Measurements from ENCODE around the gene PLCB4.
"Not testable (repeated sequence)": the region's sequence is repeated elsewhere in the genome, so short reads cannot be mapped to it uniquely, and the experiment has no call there.

Gene PLCB4

DNA sequence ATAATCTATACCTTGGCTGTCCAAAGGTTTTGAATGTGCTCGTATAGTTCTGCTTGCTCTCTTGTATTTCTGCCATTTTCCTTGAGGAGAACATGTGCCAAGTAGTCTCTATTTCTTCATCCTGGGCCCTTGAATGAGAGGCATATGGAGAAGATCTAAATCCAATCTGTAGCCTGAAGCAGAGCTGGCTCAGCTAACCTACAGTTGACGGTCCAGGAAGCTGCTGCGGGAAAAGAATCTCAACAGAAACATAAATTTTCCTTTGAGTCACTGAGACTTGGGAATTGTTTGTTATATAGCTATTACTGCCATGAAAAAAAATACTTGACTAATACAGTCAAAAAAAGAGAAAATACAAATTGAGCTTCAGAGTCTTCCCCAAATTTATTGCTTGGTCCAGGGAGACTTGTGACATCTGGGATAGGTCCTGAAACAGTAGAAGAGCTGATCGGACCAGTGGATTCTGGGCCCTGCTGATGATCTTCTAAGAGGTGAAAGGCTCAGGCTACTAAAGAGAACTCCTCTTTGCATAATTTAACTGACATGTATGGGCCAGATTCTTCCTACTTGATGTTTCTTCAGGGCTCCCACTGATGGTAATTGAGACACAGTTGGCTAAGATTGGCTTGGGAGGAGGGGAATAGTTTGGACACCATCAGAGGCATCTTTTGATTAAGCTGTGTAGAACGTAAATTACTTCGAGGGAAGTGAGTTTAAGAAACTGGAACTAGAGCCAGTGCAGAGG lies 29.9 kb upstream of the PLCB4 start:
- no peak for DNase-seq (ENCODE audit: low read depth)
- TF ChIP-seq, protein P1, sequence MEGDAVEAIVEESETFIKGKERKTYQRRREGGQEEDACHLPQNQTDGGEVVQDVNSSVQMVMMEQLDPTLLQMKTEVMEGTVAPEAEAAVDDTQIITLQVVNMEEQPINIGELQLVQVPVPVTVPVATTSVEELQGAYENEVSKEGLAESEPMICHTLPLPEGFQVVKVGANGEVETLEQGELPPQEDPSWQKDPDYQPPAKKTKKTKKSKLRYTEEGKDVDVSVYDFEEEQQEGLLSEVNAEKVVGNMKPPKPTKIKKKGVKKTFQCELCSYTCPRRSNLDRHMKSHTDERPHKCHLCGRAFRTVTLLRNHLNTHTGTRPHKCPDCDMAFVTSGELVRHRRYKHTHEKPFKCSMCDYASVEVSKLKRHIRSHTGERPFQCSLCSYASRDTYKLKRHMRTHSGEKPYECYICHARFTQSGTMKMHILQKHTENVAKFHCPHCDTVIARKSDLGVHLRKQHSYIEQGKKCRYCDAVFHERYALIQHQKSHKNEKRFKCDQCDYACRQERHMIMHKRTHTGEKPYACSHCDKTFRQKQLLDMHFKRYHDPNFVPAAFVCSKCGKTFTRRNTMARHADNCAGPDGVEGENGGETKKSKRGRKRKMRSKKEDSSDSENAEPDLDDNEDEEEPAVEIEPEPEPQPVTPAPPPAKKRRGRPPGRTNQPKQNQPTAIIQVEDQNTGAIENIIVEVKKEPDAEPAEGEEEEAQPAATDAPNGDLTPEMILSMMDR (IDR thresholded peaks at IDR 0.05; ENCODE audit: low read length, missing control alignments) = no peak
- no peak overlapping the region for H3K4me3 ChIP-seq (replicated peaks; ENCODE audit: low read depth, low read length)

DNA sequence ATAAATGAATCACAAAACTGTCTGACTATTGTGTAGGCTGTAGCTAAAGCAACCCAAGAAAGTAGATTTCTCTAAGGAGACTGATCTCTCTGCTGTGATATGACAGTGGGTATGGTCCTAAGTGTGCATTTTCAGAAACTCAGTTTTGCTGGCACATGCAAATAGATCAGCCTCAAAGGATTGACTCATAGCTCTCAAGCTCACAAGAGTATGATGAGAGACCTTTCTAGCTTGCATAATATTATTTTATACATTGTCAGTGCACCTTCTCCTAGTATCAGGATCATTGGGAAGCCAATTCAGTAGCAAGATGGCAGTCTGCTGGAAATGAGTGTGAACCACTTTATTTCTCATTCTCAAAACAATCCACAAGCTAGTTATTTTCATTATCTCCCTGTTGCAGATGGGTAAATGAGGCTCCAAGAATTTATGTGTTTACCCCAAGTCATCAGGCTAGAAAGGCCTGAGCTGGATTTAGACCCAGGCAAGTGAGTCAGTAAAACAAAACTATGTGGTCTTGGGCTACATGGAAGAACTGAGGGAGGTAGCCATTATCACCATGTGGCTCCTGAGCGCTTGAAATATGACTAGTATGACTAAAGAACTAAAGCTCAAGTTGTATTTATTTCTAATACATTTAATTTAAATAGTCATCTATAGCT lies 27.9 kb upstream of the PLCB4 start:
- no peak for DNase-seq (ENCODE audit: low read depth)
- TF ChIP-seq, protein P1 (IDR thresholded peaks at IDR 0.05; ENCODE audit: low read length, missing control alignments) = no peak
- no peak overlapping the region for H3K4me3 ChIP-seq (replicated peaks; ENCODE audit: low read depth, low read length)

DNA sequence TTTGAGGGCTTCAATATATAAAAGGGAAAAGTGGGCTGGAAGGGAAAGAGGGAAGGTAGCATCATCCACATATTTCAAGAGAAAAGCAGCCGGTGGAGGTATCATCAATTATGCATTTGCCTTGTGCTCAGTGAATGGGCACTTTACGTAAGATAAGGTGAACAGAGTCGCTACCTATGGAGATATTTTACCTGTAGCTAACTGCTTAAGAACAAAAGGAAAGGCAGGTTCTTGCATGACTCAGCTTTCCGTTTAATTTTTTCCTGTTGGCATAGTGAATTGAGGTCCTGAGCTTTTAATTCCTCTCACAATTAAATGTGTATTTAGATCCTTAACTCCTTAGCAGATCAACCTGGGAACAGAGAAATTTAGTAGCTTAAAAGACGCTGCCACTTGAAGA lies 25.5 kb upstream of the PLCB4 start:
- H3K4me3 ChIP-seq (replicated peaks; ENCODE audit: low read depth, low read length) = no peak overlapping the region
- TF ChIP-seq, protein P1 (IDR thresholded peaks at IDR 0.05; ENCODE audit: low read length, missing control alignments) = no peak
- no peak for DNase-seq (ENCODE audit: low read depth)

DNA sequence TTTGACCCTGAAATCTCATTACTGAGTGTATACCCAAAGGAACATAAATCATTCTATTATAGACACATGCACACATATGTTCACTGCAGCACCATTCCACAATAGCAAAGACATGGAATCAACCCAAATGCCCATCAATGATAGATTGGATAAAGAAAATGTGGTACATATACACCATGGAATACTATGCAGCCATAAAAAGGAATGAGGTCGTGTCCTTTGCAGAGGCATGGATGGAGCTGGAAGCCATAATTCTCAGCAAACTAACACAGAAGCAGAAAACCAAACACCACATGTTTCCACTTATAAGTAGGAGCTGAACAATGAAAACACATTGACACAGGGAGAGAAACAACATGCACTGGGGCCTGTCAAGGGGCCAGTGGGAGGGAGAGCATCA lies 21.0 kb upstream of the PLCB4 start:
- DNase-seq (ENCODE audit: low read depth); H3K4me3 ChIP-seq (replicated peaks; ENCODE audit: low read depth, low read length): not testable (repeated sequence)

DNA sequence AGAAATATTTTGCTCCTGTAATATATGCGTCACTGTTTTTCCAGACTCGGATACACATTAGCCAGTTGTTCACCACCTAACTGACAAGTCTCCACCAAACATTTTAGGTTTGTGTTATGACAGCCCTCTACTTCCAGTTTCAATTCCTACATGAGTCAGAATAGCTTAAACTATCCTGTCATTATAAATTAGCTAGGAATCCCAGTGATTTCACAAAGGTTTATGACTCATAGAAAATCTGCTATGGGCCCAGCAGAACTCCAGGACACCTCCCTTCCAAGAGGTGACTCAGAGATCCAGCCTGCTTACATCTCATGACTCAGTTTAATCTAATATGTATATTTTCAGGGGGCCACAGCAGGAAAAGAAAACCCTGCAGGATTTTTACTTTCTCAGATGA lies 17.4 kb upstream of the PLCB4 start:
- no peak overlapping the region for H3K4me3 ChIP-seq (replicated peaks; ENCODE audit: low read depth, low read length)
- DNase-seq (ENCODE audit: low read depth) = peak; percentile 93
- TF ChIP-seq, protein P1 (IDR thresholded peaks at IDR 0.05; ENCODE audit: low read length, missing control alignments) = no peak

DNA sequence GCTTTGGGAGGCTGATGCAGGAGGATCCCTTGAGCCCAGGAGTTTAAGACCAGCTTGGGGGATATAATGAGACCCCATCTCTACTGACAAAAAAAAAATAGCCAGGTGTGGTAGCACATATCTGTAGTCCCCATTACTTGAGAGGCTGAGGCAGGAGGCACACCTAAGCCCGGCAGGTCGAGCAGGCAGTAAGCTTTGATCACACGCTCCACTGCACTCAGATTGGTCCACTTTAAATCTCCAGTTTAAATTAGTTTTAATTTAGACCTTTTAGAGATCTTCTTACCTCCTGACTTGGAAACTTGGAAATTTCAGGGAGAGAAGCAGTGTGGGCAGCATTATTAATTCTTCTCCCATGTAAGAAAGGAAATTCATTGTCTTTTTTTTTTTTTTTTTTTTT lies 16.8 kb upstream of the PLCB4 start:
- TF ChIP-seq, protein P1 (IDR thresholded peaks at IDR 0.05; ENCODE audit: low read length, missing control alignments) = no peak
- DNase-seq (ENCODE audit: low read depth) = no peak
- no peak overlapping the region for H3K4me3 ChIP-seq (replicated peaks; ENCODE audit: low read depth, low read length)

DNA sequence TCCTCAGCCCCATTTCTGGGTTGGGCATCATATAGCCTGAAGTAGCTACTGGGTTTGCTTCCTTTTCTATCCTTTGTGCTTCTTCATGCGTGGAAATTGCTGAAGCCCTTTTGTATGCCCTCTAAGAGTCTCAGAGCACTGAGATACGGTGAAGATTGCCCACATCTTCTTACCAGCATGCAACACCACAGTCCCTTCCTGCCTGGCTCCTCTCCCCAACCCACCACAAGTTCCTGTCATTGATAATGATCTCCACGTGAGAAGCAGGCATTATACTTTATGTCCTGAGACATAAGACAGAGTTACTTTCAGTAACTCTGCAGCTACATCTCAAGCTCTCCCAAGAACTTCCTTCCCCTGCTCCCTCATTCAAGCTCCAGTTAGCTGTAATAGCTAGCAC lies 15.8 kb upstream of the PLCB4 start:
- H3K4me3 ChIP-seq (replicated peaks; ENCODE audit: low read depth, low read length) = no peak overlapping the region
- no peak for DNase-seq (ENCODE audit: low read depth)
- TF ChIP-seq, protein P1 (IDR thresholded peaks at IDR 0.05; ENCODE audit: low read length, missing control alignments) = no peak

Data from fibroblast of pulmonary artery (primary cell).